Lower leg skin (tissue), 3 donors: ENCODE results near the gene HMGB1.

Source experiments
- POLR2A ChIP-seq, 2 donors: fragments of 450-650 bp; IDR thresholded peaks; one replicate each; pipeline ENCODE4 v1.6.1; 2016 to 2017; ENCODE audit warnings: antibody characterized with exemption in 2 of 2, mild to moderate bottlenecking in 1 of 2, moderate library complexity in 1 of 2
- TF ChIP-seq, protein P1 (sequence below), 3 donors: fragments of 450-650 bp; IDR thresholded peaks; one replicate each; pipeline ENCODE4 v1.5.1; 2016; ENCODE audit warnings: antibody characterized with exemption in 3 of 3, mild to moderate bottlenecking in 3 of 3, moderate library complexity in 2 of 3

DNA sequence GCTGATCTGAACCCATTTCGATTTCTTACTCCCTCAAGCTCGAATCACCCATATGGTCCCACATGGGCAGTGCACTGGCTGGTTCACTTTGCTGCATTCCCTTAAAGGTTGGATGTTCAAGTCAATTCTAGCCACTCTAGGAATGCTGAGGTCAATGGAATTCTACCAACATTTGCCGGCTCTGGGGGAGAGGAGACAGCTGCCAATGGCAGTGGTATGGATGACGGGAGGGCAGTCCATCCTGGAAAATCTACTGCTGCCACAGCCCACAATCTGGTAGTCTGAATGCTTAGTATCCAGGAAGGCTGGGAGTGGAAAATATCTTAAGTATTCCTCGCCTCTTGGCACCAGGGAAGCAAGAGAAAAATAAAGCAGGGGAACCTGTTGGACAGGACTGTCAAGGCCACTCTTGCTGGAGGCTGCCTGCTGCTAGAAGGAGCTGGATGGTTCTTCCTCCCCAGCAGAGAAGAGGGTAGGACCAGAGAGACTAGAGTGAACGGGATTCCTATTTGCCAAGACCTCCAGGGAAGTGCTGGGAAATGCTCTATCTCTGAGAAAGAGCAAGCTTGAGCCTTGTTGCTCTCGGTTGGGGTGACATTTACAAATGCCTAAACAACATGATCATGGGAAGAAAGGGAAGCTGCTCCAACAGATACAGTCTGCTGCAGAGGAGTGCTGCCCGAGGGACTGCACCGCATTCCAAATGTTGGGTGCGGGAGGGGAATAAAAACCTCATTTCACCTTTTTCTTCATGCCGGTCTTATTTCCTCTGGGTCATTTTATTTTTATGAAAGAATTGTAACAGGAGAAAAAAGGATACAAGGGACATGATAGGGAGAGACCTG, 20.7 kb upstream of the HMGB1 start:
- TF ChIP-seq, protein P1, sequence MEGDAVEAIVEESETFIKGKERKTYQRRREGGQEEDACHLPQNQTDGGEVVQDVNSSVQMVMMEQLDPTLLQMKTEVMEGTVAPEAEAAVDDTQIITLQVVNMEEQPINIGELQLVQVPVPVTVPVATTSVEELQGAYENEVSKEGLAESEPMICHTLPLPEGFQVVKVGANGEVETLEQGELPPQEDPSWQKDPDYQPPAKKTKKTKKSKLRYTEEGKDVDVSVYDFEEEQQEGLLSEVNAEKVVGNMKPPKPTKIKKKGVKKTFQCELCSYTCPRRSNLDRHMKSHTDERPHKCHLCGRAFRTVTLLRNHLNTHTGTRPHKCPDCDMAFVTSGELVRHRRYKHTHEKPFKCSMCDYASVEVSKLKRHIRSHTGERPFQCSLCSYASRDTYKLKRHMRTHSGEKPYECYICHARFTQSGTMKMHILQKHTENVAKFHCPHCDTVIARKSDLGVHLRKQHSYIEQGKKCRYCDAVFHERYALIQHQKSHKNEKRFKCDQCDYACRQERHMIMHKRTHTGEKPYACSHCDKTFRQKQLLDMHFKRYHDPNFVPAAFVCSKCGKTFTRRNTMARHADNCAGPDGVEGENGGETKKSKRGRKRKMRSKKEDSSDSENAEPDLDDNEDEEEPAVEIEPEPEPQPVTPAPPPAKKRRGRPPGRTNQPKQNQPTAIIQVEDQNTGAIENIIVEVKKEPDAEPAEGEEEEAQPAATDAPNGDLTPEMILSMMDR (IDR thresholded peaks at IDR 0.05) = no peak
- TF ChIP-seq POLR2A (IDR thresholded peaks at IDR 0.05) = no peak
